Panc1 (cell line): ENCODE measurements around the gene PRRC2C.

Source experiments
- POLR2AphosphoS5 ChIP-seq: IDR thresholded peaks from 2 replicates; pipeline ENCODE4 v1.6.1; 2012; ENCODE audit warnings: mild to moderate bottlenecking, low read depth, low read length, moderate library complexity
- TCF7L2 ChIP-seq: IDR thresholded peaks from 2 replicates; pipeline ENCODE4 v1.6.1; 2011; ENCODE audit warnings: mild to moderate bottlenecking, low read depth, low read length, inconsistent platforms
- TF ChIP-seq, protein P1 (sequence below): fragments of 450-650 bp; IDR thresholded peaks from 2 replicates; pipeline ENCODE4 v1.5.1; 2017; ENCODE audit warnings: mild to moderate bottlenecking
- TF ChIP-seq, protein P2 (sequence below), 2 experiments: IDR thresholded peaks; 2 replicates each; pipeline ENCODE4 v1.6.1; 2011 to 2012; ENCODE audit warnings: low read depth in 2 of 2, control low read depth in 1 of 2, low read length in 1 of 2, mild to moderate bottlenecking in 1 of 2, moderate library complexity in 1 of 2; ENCODE audit not compliant: insufficient read depth in 1 of 2

DNA sequence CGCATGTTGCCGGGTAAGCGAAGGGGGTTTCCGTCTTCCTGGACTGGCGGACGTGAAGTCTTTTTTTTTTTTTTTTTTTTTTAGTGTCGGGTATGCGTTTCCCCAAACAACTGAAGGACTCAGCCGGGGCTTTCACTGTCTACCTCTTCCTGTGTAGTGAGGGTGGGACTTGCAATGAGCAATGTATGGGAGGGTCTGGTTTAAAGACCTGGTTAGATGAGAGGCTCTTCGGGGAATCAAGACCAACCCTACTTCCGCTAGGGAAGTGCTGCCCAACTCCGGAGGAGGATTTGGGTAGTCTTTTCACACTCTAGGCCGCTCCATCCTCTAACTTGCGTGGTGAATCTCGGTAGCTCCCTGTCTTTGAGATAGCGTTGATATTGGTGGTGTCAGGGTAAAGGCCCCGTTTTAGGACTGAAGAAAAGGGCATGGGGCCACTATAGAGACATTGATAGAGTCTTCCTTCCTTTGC, 754 bp downstream of the PRRC2C start:
- TF ChIP-seq, protein P1, sequence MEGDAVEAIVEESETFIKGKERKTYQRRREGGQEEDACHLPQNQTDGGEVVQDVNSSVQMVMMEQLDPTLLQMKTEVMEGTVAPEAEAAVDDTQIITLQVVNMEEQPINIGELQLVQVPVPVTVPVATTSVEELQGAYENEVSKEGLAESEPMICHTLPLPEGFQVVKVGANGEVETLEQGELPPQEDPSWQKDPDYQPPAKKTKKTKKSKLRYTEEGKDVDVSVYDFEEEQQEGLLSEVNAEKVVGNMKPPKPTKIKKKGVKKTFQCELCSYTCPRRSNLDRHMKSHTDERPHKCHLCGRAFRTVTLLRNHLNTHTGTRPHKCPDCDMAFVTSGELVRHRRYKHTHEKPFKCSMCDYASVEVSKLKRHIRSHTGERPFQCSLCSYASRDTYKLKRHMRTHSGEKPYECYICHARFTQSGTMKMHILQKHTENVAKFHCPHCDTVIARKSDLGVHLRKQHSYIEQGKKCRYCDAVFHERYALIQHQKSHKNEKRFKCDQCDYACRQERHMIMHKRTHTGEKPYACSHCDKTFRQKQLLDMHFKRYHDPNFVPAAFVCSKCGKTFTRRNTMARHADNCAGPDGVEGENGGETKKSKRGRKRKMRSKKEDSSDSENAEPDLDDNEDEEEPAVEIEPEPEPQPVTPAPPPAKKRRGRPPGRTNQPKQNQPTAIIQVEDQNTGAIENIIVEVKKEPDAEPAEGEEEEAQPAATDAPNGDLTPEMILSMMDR: no peak
- TF ChIP-seq, protein P2, sequence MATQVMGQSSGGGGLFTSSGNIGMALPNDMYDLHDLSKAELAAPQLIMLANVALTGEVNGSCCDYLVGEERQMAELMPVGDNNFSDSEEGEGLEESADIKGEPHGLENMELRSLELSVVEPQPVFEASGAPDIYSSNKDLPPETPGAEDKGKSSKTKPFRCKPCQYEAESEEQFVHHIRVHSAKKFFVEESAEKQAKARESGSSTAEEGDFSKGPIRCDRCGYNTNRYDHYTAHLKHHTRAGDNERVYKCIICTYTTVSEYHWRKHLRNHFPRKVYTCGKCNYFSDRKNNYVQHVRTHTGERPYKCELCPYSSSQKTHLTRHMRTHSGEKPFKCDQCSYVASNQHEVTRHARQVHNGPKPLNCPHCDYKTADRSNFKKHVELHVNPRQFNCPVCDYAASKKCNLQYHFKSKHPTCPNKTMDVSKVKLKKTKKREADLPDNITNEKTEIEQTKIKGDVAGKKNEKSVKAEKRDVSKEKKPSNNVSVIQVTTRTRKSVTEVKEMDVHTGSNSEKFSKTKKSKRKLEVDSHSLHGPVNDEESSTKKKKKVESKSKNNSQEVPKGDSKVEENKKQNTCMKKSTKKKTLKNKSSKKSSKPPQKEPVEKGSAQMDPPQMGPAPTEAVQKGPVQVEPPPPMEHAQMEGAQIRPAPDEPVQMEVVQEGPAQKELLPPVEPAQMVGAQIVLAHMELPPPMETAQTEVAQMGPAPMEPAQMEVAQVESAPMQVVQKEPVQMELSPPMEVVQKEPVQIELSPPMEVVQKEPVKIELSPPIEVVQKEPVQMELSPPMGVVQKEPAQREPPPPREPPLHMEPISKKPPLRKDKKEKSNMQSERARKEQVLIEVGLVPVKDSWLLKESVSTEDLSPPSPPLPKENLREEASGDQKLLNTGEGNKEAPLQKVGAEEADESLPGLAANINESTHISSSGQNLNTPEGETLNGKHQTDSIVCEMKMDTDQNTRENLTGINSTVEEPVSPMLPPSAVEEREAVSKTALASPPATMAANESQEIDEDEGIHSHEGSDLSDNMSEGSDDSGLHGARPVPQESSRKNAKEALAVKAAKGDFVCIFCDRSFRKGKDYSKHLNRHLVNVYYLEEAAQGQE (IDR thresholded peaks at IDR 0.05; ENCODE audit: insufficient read depth in 1 of 2, low read depth in 2 of 2, low read length in 1 of 2): no peak
- TF ChIP-seq TCF7L2 (no peak), POLR2AphosphoS5 (no peak)
